Bladder microvascular endothelial cell (primary cell): ENCODE data around the gene UBTF. TPM values are rescaled to one million over a fixed set of nuclear protein-coding genes. Genes with fewer than 3 reads are reported as not detected.

Experiments used
- total RNA-seq: library from RNA; depleted of rRNA; stranded (reverse); fragments of >200 nt; gene quantifications from 2 replicates; pipeline ENCODE4 v1.2.3, GENCODE V29; 2014

UBTF gene
- total RNA-seq = 35.3 and 63.9 TPM in 2 replicates

GRCh38 chr17:44219616-44220212, at the start of gene UBTF:
Gene UBTF (minus strand): TSS chr17:44219675. CDS start chr17:44218229, 1,446 bp downstream.

GRCh38 chr17:44267818-44268490, 48.5 kb upstream of the UBTF start, which contains the start of gene SLC4A1:
Gene SLC4A1 (minus strand): TSS chr17:44268135. CDS start chr17:44262866, 5,269 bp downstream.

GRCh38 chr17:44199553-44200477, 19.7 kb downstream of the UBTF start, which contains the start of gene ATXN7L3:
Gene ATXN7L3 (minus strand): TSS chr17:44199884. CDS start chr17:44198070, 1,814 bp downstream.

GRCh38 chr17:44186307-44187130, 33.0 kb downstream of the UBTF start, which contains the start of gene TMUB2:
Gene TMUB2 (plus strand): TSS chr17:44186972. CDS start chr17:44187709, 737 bp downstream.

GRCh38 chr17:44170499-44171201, 48.8 kb downstream of the UBTF start, which contains the start of gene ASB16:
Gene ASB16 (plus strand): TSS chr17:44170704. CDS start chr17:44170790, 86 bp downstream.

Other genes starting within 250 kb of the UBTF start
- 2.0 and 5.3 TPM in 2 replicates for gene NAGS, start 215.1 kb downstream of the UBTF start, total RNA-seq
- gene TMEM101, start 204.7 kb downstream of the UBTF start, total RNA-seq = 78.7 and 83.5 TPM in 2 replicates
- 14.4 and 21.1 TPM in 2 replicates for gene LSM12, start 153.0 kb downstream of the UBTF start, total RNA-seq
- 13.1 and 29.1 TPM in 2 replicates for gene G6PC3, start 148.9 kb downstream of the UBTF start, total RNA-seq
- gene HDAC5, start 96.0 kb downstream of the UBTF start, total RNA-seq = 45.6 and 50.3 TPM in 2 replicates
- 2.6 and 2.8 TPM in 2 replicates for gene HROB, start 77.7 kb downstream of the UBTF start, total RNA-seq
- not detected in 2 replicates for gene ASB16, start 49.0 kb downstream of the UBTF start, total RNA-seq
- gene TMUB2, start 32.7 kb downstream of the UBTF start, total RNA-seq = 24.3 and 36.6 TPM in 2 replicates
- gene ATXN7L3, start 19.8 kb downstream of the UBTF start, total RNA-seq = 31.4 and 43.0 TPM in 2 replicates
- not detected in 2 replicates for gene SLC4A1, start 48.5 kb upstream of the UBTF start, total RNA-seq
- 0.25 and 0.32 TPM in 2 replicates for gene RUNDC3A, start 88.9 kb upstream of the UBTF start, total RNA-seq
- 49.1 and 86.8 TPM in 2 replicates for gene SLC25A39, start 105.1 kb upstream of the UBTF start, total RNA-seq
- gene GRN, start 125.6 kb upstream of the UBTF start, total RNA-seq = 484 and 834 TPM in 2 replicates
- gene FAM171A2, start 144.2 kb upstream of the UBTF start, total RNA-seq = 3.5 and 3.6 TPM in 2 replicates
- gene ITGA2B, start 170.0 kb upstream of the UBTF start, total RNA-seq = under 0.01 and 0.76 TPM in 2 replicates